Fibroblast of skin of right biceps (primary cell): Measurements from ENCODE around the gene PPP5C.
"Not testable (repeated sequence)": the region's sequence is repeated elsewhere in the genome, so short reads cannot be mapped to it uniquely, and the experiment has no call there.

Source experiments
- DNase-seq: peaks from one replicate; pipeline ENCODE4 v3.0.0-alpha.2; 2013

The PPP5C gene

DNA sequence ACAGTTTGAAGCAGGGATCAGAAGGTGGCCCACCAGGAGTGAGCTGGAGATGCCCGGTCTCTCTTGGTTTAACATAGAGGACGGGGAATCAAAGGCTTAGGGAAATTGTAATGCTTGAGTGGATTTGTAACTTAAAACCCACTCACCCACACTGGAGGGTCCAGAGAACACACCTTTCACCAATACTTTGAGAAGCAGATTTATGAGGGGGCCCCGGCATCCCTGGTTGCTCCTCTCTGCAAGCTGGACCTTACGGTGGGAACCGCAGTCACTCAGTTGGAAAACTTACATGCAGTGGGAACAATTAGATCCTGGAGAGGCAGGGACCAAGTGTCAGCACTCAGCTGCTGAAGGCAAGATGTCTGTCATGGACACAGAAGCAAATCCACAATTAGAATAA lies 20.5 kb downstream of the PPP5C start:
- DNase-seq: no peak

DNA sequence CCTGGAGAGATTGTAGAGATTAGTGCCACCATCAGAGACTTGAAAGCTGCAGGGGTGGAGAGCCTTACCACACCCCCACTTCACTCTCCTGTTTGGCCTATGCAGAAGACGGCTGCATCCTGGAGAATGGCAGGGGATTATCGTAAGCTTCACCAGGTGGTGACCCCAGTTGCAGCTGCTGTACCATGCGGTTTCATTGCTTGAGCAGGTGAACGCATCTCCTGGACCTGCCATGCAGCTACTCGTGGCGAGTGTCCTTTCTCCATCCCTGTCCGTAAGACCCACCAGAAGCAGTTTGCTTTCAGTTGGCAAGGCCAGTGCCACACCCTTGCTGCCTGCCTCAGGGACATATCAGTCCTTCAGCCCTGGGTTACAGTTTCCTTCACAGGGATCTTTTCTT lies 21.2 kb downstream of the PPP5C start:
- DNase-seq: no peak

DNA sequence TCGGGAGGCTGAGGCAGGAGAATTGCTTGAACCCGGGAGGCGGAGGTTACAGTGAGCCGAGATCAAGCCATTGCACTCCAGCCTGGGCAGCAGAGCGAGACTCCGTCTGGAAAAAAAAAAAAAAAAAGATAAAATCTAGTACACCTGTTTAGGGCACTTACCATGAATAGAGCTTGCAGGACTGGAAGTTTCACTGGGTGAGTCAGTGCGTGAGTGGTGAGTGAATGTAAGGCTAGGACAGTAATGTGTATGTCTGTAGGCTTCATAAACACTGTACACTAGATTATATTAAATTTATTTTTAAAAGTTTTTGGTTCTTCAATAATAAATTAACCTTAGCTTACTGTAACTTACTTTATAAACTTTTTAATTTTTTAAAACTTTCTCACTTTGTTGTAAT lies 22.9 kb downstream of the PPP5C start:
- DNase-seq: no peak

DNA sequence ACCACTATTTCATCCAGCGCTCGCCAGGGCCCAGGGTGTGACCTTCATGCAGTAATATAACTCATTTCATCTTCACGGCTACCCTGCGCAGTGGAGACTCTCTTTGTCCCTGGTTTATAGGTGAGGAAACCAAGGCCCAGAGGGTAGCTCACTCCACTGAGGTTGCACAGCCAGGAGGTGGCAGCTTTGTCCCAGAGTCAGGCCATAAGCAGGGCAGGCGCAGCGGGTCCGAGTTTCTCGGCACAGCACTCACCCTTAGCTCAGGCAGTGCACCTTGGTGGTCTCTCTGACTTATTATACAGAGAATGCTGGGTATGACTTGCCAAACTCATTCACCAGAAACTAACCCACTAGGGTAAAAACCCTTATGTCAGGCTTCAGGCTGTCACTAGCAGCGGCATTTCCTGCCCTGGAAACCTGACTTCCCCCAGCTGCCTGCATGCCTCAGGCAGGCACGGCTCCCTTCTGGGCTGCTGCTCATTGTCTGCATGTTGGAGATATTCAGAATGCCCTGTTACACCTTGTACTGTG lies 24.5 kb downstream of the PPP5C start:
- peak; percentile 42 for DNase-seq

DNA sequence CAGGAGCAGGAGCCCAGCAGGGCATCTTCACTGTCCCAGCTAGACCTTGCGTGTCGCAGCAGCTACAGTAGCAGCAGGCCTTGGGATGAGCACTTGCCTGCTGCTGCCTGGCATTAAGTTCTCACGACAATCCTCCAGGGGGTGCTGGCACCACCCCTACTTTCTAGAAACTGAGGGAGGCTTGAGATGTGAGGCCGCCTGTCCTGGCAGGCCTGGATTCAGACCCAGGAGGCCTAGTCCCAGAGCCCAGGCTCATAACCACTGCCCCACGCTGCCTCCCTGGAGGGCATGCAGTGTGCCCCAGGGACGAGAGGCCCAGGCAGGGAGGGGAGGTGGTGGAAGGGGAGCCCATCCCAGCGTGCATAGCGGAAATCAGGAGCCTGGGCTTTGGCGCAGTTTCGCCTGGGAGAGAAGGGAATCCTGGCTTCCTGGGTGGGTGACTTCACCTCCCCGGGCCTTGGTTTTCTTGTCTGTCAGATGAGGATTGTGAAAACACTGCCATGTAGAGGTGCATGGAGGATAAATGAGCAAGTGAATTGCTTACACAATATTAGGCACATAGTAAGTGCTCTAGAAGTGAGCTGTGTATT lies 26.1 kb downstream of the PPP5C start:
- DNase-seq: peak; percentile 42

DNA sequence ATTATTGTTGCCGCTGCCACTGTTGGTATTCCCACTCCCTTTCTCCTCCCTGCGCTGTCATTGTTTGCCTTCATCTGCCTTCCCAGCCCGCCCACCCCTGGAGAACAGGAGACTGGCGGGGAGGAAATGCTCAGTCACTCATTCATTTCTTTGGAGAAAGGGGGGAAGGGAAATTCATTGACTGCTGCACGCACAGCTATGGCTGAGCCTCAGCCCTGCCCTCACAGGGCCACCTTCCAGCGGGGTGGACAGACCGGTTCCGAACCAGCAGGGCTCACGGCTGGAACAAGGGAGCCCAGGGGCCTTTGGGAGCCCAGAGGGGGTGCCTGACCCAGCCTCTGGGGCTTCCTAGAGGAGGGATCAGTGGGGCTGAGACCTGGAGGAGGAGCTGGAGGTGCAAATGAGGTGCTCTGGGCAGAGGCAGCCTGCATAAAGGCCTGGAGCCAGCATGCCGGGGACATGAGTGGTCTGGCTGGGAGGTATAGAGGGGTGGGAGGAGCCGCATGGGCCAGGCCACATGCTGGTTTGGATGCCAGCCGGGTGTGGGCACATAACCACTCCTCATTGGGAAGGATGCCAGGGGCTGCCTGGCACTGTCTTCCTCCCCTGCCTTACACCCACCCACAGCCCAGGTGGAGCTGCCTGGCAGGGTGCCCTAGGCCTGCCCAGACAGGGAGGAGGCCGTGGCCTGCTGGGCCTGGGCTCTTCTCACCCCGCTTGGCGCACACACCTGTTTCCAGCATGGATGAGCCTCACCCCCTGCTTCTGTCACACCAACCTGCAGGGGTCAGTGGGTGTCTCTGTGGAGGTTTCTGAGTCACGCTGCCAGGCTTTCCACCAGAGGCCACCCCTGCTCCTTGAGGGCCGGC lies 26.8 kb downstream of the PPP5C start:
- peak; percentile 78 for DNase-seq

DNA sequence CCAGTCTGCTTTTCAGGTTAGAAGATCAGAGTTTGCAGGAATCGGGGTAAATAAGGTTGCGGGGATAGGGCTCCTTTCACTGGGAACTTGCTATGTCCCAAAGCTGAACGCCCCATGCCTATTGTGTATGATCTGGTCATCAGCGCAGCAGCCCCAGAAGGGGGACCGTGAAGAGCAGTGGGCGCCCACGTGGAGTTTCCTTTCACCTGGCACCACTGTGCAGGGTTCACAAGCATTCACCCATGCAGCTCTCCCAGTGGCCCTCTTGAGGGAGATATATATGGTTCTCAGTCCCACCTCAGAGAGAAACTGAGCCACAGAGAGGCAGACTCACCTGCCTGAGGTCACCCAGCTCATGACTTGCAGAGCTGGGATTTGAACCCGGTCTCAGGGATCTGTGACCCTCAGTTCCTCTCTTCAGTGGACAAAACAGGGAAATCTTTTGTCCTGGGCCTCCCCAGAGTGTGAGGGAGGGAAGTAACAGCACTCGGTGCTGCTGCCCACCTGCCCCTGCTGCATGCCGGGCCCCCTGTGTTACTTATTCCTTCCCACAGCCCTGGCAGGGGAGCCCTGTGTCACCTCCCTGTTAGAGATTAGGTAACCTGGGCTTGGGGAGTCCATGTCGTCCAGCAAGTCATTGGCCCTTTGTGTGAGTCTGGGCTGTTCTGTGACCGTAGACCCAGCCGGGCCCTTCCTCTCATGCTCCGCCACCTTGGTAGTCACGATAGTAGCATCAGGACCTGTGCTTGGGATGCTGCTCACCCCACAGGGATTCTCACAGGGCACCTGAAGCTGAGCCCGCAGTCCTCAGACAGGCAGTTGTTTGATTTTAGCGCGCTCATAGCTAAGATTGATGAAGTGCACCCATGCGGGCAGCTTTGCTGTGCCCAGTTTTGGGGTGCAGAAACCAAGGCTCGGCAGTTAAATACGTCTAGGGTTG lies 27.9 kb downstream of the PPP5C start:
- no peak for DNase-seq

DNA sequence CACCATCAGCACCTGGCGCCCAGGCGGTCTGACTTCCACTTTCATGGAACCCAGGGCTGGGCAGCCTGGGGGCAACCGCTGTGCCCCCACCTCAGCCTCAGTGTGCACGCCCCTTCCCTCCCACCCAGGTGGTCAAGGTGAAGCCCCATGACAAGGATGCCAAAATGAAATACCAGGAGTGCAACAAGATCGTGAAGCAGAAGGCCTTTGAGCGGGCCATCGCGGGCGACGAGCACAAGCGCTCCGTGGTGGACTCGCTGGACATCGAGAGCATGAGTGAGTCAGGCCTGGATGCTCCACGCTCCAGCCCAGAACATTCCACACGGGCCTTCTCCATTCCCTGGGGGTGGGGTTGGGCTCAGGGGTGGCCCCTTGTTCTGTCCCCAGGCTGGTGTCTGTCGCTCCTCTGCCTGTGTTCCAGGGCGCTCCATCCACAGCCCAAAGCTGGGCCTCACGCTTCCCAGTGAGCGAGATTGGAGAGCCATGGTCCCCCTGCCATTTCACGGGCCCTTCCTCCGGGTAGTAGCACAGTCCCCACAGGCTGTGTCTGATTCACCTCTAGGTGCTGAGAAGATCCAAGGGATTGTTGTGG lies 28.7 kb downstream of the PPP5C start:
- DNase-seq: not testable (repeated sequence)

DNA sequence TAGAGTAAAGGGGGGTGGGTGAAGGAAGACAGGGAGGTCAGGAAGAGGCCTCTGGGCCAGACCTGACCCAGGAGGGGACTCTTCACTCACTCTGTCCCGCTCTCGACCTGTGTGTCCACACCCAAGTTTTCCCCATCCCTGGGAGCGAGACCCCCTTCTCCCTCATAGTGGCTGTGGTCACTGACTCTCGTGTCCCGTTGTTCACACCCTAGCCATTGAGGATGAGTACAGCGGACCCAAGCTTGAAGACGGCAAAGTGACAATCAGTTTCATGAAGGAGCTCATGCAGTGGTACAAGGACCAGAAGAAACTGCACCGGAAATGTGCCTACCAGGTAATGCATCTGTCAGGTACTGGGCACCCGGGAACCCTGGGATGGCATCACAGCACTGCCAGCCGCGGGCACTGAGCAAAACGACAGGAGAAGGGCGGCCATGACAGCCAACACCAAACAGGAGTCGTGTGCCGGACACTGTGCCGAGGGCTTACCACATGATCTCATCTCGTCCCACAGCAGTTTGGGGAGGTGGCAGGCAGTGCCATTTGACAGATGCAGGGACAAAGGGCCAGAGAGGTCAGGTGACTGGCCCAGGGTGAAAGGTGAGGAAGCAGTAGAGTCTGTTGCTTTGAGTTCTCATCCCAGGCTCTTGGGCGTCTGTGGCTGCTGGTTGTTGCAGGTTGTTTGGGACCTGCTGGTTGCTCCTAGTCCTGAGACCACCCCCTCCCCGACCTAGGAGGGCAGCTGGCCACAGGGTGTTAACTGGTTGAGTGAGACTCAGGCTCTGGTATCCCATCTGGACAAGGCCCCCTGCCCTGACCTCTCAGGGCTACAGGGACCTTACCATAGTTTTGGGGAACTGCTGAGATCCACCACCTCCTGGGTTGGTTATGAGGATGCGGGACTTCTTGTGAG lies 29.6 kb downstream of the PPP5C start:
- no peak for DNase-seq

DNA sequence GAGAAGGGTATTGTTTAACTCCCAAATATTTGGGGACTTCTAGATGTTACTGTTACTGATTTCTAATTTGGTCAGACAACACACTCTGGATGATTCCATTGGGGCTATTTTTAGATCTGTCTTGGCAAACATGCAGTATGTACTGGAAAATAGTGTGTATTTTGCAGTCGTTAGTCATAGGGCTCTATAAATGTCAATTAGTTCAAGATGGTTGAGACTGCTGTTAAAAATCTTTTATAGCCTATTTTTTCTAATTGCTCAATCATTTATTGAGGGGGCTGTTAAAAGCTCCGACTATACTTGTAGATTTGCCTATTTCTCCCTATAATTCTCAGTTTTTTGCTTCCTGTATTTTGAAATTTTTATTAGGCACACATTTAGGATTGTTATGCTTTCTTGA lies 31.4 kb downstream of the PPP5C start:
- peak; percentile 90 for DNase-seq

DNA sequence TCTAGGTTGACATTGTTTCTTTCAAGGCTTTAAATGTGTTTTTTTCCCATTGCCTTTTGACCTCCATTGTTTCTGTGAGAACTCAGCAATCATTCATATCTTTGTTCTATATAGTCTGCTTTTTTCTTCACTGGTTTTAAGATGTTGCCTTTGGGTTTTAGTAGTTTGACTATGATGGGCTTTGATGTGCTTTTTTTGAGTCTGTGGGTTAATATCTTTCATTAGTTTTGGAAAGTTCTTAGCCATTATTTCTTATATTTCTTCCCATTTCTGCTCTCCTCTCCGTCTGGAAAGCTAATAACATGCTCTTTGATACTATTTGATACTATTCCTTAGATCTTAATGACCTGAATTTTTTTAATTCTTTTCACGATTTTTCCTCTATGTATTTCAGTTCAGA lies 33.8 kb downstream of the PPP5C start:
- no peak for DNase-seq

DNA sequence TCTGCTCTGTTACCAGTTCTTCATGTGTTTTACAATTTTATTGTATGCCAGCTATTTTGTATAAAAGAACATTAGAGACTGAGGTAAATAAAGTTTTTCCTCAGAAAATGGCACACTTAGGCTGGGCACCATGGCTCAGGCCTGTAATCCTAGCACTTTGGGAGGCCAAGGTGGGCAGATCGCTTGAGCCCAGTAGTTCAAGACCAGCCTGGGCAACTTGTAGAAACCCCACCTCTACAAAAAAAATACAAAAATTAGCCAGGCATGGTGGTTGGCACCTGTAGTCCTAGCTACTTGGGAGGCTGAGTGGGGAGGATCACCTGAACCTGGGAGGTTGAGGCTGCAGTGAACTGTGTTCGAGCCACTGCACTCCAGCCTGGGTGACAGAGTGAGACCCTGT lies 34.5 kb downstream of the PPP5C start:
- no peak for DNase-seq

DNA sequence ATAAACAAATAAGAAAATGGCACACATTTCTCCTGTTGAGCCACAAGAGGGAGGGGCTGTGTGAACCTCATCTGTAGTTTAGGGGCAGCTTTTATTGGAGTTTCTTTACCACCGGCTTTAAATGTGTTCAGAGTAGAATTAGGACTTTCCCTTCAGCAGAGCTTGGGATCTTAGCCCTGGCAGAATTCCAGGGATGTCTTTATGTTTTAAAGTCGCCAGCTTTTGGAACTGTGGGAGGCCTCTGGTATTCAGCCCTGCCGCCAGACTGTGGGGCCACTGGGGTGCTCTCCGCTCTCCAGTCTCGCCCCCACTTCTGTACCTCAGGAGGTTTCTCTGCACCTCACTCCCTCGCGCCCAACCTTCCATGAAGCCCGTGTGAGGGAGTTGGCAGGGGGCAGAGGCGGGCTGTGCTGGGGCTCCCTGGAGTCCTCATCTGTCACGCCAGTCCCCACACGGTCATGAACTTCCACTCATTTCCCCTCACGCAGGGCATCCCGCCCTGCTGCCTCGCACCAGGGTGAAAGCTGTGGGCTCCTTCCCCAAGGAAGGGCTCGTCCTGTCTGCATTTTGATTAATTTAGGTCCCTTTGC lies 35.0 kb downstream of the PPP5C start:
- DNase-seq: peak; percentile 27

DNA sequence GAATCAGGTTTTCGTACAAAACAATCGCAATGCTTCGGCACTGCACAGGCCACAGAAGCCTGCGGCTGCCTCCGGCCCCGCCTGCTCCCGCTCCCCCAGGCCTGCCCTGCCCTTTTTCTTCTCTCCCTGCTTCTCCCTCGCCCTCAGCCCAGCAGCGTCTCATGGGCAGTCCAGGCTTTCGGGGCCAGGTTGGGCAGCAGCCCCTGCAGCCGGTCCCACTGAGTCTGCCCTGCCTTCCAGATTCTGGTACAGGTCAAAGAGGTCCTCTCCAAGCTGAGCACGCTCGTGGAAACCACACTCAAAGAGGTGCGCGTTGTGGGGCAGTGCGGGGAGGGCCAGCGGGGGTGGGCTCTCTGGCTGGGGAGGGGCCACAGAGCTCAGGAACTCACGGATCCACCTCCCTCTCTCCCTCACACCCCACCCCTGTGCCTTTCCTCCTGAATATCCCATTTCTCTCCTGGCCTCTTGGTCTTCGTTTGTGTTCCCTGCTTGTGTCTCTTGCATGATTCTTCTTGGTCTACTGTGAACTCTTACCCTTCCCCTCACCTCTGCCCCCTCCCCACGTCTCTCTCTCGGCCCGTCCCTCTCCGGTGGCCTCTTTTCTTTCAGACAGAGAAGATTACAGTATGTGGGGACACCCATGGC lies 36.4 kb downstream of the PPP5C start:
- DNase-seq: no peak

DNA sequence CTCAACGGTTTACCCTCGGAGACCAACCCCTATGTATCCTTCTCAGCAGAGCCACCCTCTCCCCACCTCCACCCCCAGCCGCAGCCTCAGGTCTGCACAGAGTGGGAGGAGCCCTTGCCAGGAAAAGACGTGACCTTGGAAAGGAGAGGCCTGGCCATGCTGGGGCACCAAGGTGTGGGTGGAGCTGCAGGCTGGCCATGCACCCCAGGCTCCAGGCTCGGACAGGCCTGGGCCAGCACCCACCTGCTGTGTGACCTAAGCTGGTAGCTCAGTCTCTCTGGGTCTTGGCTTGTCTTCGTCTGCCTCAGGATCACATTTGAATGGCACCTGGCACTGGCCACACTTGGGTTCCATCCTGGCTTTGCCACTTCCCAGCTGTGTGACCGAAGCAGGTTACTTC lies 37.0 kb downstream of the PPP5C start:
- no peak for DNase-seq

DNA sequence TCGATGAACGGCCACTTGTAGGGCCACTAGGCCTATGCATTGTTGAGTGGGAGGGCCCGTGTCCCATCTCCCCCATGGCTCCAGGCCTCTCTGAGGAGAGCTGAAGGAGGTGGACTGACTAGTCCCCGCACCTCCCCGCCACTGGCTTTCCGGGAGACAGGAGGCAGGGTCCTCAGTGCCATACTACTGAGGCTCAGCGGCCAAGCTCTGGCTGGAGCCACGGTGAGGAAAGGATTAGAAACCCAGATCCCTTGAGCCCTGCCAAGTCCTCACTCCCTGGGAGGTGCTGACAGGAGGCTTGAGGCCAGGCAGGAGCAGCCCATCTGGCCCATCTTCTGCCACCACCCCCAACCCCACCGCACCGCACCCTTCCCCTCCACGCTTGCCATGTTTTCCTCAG lies 37.5 kb downstream of the PPP5C start:
- DNase-seq: no peak

DNA sequence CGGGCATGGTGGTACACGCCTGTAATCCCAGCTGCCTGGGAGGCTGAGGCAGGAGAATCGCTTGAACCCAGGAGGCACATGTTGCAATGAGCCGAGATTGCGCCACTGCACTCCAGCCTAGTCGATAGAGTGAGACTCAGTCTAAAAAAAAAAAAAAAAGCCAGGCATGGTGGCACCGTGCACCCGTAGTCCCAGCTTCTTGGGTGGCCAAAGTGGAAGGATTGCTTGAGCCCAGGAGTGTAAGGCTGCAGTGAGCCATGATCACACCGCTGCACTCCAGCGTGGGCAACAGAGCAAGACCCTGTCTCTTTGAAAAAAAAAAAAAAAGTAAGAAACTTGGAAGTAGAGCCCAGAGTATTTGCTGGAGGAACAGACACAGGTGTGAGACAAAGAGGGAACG lies 38.7 kb downstream of the PPP5C start:
- no peak for DNase-seq

DNA sequence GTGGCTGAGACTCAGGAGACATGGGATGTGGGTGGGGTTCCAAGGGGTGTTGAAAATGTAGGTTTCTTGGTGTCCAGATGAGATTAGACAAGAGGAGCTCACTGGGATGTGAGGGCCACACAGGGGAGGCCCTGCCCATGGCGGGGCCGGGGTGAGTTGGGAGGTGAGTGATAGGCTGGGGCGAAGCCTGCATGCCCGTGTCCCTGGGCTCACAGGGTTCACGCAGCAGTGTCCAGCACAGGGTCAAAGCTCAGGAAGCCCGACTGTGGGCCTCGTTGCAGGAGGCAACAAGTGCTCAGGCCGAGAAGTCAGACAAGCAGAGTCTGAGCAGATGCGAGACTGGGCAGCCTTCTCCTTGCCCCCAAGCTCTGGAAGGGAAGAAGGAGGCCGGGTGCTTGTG lies 39.3 kb downstream of the PPP5C start:
- no peak for DNase-seq

DNA sequence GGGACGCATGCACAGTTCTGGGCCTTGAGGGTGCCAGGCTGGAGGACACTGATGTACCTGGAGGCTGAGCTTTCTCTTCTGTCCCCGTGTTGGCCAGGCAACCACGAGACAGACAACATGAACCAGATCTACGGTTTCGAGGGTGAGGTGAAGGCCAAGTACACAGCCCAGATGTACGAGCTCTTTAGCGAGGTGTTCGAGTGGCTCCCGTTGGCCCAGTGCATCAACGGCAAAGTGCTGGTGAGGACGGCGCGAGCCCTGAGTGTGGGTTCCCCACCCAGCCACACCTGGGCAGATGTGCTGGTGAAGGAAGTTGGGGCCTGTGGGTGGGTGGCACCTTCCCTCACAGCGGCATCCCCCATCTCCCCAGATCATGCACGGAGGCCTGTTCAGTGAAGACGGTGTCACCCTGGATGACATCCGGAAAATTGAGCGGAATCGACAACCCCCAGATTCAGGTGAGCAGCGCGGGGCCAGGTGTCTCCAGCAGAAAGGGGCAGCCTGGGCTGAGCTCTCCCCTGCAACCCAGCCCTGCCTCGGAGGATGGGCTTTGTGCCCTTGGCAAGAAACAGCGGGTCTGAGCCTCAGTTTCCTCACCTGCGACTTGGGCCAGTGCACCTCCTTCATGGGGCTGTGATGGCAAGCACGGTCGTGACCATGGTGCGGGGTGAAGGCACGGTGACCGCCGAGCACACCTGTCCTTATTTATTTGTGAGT lies 40.3 kb downstream of the PPP5C start:
- no peak for DNase-seq

DNA sequence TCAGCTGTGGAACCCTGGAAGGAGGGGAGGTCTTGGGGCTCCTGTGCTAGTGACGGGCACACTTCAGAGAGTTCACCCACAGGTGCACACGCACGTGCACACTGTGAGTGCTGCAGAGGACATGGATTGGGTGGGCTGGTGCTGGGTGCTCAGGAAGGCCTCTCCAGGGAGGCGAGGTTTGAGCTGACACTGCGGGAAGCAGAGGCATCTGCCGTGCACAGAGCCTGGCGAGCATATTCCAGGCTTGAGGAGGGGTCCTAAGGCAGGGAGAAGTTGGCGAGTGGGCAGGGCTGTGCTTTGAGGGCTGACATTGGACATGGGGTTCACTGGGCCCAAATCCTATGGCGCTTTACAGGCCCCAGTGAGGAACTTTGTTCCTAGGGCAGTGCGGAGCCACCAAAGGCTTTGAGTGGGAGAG lies 40.8 kb downstream of the PPP5C start:
- no peak for DNase-seq
